ENCODE data around the gene FGF9.

FGF9 gene

GRCh38 chr13:21745307-21745706 lies 74.4 kb downstream of the FGF9 start:
- Histone ChIP-seq H3K4me3 (ENCODE audit: low read depth, low read length) (no peak overlapping the region), H3K27me3 (no peaks in the 10 kb centered on the region), H3K9me3 (no peaks in the 10 kb centered on the region), H3K36me3 (no peaks in the 10 kb centered on the region), H3K4me1 (no peaks in the 10 kb centered on the region)
- DNase-seq: no peak
- TF ChIP-seq, protein P1, sequence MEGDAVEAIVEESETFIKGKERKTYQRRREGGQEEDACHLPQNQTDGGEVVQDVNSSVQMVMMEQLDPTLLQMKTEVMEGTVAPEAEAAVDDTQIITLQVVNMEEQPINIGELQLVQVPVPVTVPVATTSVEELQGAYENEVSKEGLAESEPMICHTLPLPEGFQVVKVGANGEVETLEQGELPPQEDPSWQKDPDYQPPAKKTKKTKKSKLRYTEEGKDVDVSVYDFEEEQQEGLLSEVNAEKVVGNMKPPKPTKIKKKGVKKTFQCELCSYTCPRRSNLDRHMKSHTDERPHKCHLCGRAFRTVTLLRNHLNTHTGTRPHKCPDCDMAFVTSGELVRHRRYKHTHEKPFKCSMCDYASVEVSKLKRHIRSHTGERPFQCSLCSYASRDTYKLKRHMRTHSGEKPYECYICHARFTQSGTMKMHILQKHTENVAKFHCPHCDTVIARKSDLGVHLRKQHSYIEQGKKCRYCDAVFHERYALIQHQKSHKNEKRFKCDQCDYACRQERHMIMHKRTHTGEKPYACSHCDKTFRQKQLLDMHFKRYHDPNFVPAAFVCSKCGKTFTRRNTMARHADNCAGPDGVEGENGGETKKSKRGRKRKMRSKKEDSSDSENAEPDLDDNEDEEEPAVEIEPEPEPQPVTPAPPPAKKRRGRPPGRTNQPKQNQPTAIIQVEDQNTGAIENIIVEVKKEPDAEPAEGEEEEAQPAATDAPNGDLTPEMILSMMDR (IDR thresholded peaks at IDR 0.05; ENCODE audit: low read depth, low read length): no peak

DNA sequence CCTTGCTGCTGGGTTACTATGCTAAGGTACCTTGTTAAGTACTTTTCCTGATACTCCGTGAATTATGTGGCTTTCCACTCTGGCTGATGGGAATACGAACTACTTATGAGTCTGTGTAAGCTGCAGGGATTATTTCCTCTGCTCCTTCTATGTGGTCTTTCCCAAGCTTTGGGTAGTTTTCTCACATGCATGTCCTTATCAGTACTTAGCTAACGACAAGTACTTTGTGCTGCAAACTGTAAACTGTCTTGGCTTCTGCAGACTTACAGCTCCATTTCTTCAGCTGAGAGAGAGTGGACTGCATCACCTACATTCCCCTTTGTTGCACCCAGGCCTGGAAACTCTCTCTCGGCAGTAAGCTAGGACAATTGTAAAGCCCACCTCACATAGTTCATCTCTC lies 76.6 kb downstream of the FGF9 start:
- TF ChIP-seq, protein P1 (IDR thresholded peaks at IDR 0.05; ENCODE audit: low read depth, low read length): no peak

GRCh38 chr13:21748166-21748565 lies 77.3 kb downstream of the FGF9 start:
- no peaks in the 10 kb centered on the region for H3K36me3 ChIP-seq
- no peak for DNase-seq
- TF ChIP-seq, protein P1 (IDR thresholded peaks at IDR 0.05; ENCODE audit: low read depth, low read length): no peak
- H3K4me1 ChIP-seq: no peaks in the 10 kb centered on the region
- no peaks in the 10 kb centered on the region for H3K27me3 ChIP-seq
- H3K4me3 ChIP-seq (ENCODE audit: low read depth, low read length): no peak overlapping the region
- H3K9me3 ChIP-seq: no peaks in the 10 kb centered on the region

More for the DNA sequence above, 76.6 kb downstream of the FGF9 start:
- no peaks in the 10 kb centered on the region for H3K4me1 ChIP-seq
- H3K36me3 ChIP-seq: no peaks in the 10 kb centered on the region
- DNase-seq: no peak
- H3K4me3 ChIP-seq (ENCODE audit: low read depth, low read length): no peak overlapping the region
- H3K27me3 ChIP-seq: no peaks in the 10 kb centered on the region
- H3K9me3 ChIP-seq: no peaks in the 10 kb centered on the region

DNA sequence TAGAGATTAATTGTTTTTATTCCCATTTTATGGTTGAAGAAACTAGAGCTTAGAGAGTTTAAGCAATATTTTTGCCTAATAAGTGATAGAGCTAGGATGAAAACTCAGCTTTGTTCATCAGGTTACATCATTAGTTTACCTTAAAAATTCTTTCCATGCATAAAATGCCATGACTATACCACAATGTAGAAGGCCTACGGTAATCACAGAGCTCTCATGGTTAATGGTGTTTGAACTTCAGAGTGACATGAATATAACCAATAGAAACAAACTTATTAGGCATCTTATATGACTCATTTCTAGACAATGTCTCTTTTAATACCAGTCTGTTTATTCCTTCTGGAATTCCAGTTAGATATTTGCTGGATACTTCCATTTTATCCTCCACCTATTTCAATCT lies 78.5 kb downstream of the FGF9 start:
- DNase-seq: no peak

DNA sequence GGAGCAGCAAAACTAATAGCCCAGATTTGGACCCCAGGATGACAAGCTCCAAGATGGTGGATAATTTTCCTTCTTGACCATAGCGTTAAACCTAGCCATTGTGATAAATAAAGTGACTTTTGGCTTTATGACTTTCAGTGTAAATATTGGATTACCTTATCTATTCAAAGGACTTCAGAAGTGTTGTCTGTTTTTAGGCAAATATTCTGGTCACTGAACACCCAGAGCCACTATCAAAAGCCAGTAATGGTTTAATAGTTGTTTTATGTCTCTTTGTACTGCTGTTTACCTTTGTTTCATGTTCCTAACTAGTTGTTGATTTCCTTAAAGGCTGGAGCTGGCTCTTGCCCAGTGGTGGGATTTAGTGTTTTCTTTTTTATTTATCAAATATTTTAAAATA lies 81.6 kb downstream of the FGF9 start:
- DNase-seq: no peak
- Histone ChIP-seq H3K4me3 (ENCODE audit: low read depth, low read length) (no peak overlapping the region), H3K27me3 (no peaks in the 10 kb centered on the region), H3K4me1 (no peaks in the 10 kb centered on the region), H3K36me3 (no peaks in the 10 kb centered on the region), H3K9me3 (no peaks in the 10 kb centered on the region)
- TF ChIP-seq, protein P1 (IDR thresholded peaks at IDR 0.05; ENCODE audit: low read depth, low read length): no peak

More for the DNA sequence above, 78.5 kb downstream of the FGF9 start:
- no peaks in the 10 kb centered on the region for H3K27me3 ChIP-seq
- H3K4me3 ChIP-seq (ENCODE audit: low read depth, low read length): no peak overlapping the region
- no peaks in the 10 kb centered on the region for H3K4me1 ChIP-seq
- H3K9me3 ChIP-seq: no peaks in the 10 kb centered on the region
- H3K36me3 ChIP-seq: no peaks in the 10 kb centered on the region
- TF ChIP-seq, protein P1 (IDR thresholded peaks at IDR 0.05; ENCODE audit: low read depth, low read length): no peak

DNA sequence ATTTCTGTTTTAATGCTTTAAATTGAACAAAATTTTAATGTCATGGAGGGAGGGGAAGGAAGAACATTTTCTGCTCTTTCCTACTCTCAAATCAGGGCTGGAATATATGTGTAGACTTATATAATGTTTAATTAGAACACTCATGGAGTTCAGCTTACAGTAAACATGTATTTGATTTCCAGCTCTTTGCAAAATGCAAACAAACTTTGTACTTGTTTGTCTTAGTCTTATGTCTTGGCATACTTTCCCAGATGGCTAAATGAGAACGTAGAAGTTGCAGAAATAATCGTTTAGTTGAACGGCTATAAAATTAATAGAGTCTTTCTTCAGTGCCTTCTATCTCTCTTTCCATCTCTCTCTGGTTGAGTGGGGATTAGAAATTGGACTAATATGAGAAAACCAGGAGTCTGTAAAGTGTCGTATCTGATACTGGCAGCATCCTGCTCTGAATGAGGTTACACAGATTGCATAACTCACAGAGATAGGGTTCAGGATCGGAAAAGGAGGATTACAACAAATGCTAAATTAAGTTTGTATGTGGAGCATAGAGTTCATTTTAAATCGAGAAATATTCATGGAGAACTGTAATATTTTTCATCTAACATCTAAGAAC lies 82.3 kb downstream of the FGF9 start:
- no peaks in the 10 kb centered on the region for H3K9me3 ChIP-seq
- no peak for DNase-seq
- no peaks in the 10 kb centered on the region for H3K27me3 ChIP-seq
- H3K36me3 ChIP-seq: no peaks in the 10 kb centered on the region
- no peak overlapping the region for H3K4me3 ChIP-seq (ENCODE audit: low read depth, low read length)
- TF ChIP-seq, protein P1 (IDR thresholded peaks at IDR 0.05; ENCODE audit: low read depth, low read length): no peak
- no peaks in the 10 kb centered on the region for H3K4me1 ChIP-seq
